C4-2B (cell line): Measurements from ENCODE around the gene RPS21.

ENCODE experiments used
- CTCF ChIP-seq: fragments of 450-650 bp; conservative IDR thresholded peaks from 2 replicates; pipeline ENCODE4 v1.5.1; 2017; ENCODE audit warnings: mild to moderate bottlenecking
- ZFX ChIP-seq: fragments of 450-650 bp; IDR thresholded peaks from 2 replicates; pipeline ENCODE4 v1.6.1; 2017

- no peak for TF ChIP-seq CTCF
- TF ChIP-seq ZFX: no peak
Observed at GRCh38 chr20:62428002-62428372, 41.1 kb downstream of the RPS21 start.
